ENCODE measurements around the gene CEP57. TPM values are rescaled to one million over a fixed set of nuclear protein-coding genes. Genes with fewer than 3 reads are reported as not detected.

The CEP57 gene
- total RNA-seq, 1 donor from 2014 or later = 33.8 TPM

GRCh38 chr11:95792200-95792599 is 1.9 kb downstream of the CEP57 start:
- ATAC-seq = no peak
- Histone ChIP-seq H3K9me3 (no peaks in the 10 kb centered on the region), H3K36me3 (peaks cover 7% of the 10 kb centered on the region), H3K4me1 (peaks cover 21% of the 10 kb centered on the region), H3K4me3 (peak overlapping the region; percentile 86), H3K27me3 (no peaks in the 10 kb centered on the region), H3K27ac (no peak overlapping the region)
- no peak for DNase-seq
- intact Hi-C loops (cut with DNase I) = no loop called here
- no peak for TF ChIP-seq CTCF (IDR thresholded peaks at IDR 0.05)

GRCh38 chr11:95792700-95793099 is 2.4 kb downstream of the CEP57 start:
- H3K27ac ChIP-seq = no peak overlapping the region
- H3K9me3 ChIP-seq = no peaks in the 10 kb centered on the region
- DNase-seq (no peak), ATAC-seq (no peak)
- intact Hi-C loops (cut with DNase I) = no loop called here
- no peak overlapping the region for H3K4me3 ChIP-seq
- H3K27me3 ChIP-seq = no peaks in the 10 kb centered on the region
- peaks cover 2% of the 10 kb centered on the region for H3K36me3 ChIP-seq
- H3K4me1 ChIP-seq = peaks cover 20% of the 10 kb centered on the region
- TF ChIP-seq CTCF (IDR thresholded peaks at IDR 0.05) = no peak

GRCh38 chr11:95793116-95793515 is 2.8 kb downstream of the CEP57 start:
- ATAC-seq (no peak), DNase-seq (no peak)
- no peaks in the 10 kb centered on the region for H3K27me3 ChIP-seq
- intact Hi-C loops (cut with DNase I) = no loop called here
- H3K4me3 ChIP-seq = no peak overlapping the region
- H3K36me3 ChIP-seq = no peaks in the 10 kb centered on the region
- no peak for TF ChIP-seq CTCF (IDR thresholded peaks at IDR 0.05)
- no peak overlapping the region for H3K27ac ChIP-seq
- no peaks in the 10 kb centered on the region for H3K9me3 ChIP-seq
- H3K4me1 ChIP-seq = peaks cover 16% of the 10 kb centered on the region

GRCh38 chr11:95794086-95794485 is 3.8 kb downstream of the CEP57 start:
- no peak for TF ChIP-seq CTCF (IDR thresholded peaks at IDR 0.05)
- Histone ChIP-seq H3K4me1 (peaks cover 11% of the 10 kb centered on the region), H3K36me3 (no peaks in the 10 kb centered on the region), H3K27me3 (no peaks in the 10 kb centered on the region), H3K27ac (no peak overlapping the region), H3K4me3 (no peak overlapping the region), H3K9me3 (no peaks in the 10 kb centered on the region)
- DNase-seq = no peak
- ATAC-seq = no peak
- intact Hi-C loops (cut with DNase I) = no loop called here

GRCh38 chr11:95795627-95796295 is 5.5 kb downstream of the CEP57 start:
- intact Hi-C loops (cut with DNase I) = no loop called here
- ATAC-seq = no peak

More at GRCh38 chr11:95795627-95796295, 5.5 kb downstream of the CEP57 start:
- Histone ChIP-seq H3K4me1 (peaks cover 11% of the 10 kb centered on the region), H3K36me3 (peaks cover 17% of the 10 kb centered on the region), H3K9me3 (no peaks in the 10 kb centered on the region), H3K27me3 (no peaks in the 10 kb centered on the region), H3K27ac (no peak overlapping the region), H3K4me3 (no peak overlapping the region)
- no peak for DNase-seq
- TF ChIP-seq CTCF (IDR thresholded peaks at IDR 0.05) = no peak

Data from upper lobe of right lung (tissue), 1 donor.